WERI-Rb-1 (cell line): ENCODE measurements around the gene SCAI.

ENCODE experiments used
- DNase-seq: peaks from one replicate; pipeline ENCODE4 v3.0.0-alpha.2; 2020
- H3K27ac ChIP-seq: fragments of 250-450 bp; sonication (Bioruptor Pico); 2 replicates; pipeline ENCODE4 v1.5.1; 2020; ENCODE audit warnings: mild to moderate bottlenecking, moderate library complexity
- H3K27me3 ChIP-seq: fragments of 250-450 bp; sonication (Bioruptor Pico); 2 replicates; pipeline ENCODE4 v1.5.1; 2021; ENCODE audit warnings: mild to moderate bottlenecking, low read depth, moderate library complexity; ENCODE audit not compliant: insufficient read depth, severe bottlenecking
- H3K36me3 ChIP-seq: fragments of 250-450 bp; sonication (Bioruptor Pico); 2 replicates; pipeline ENCODE4 v1.5.1; 2020; ENCODE audit warnings: mild to moderate bottlenecking, moderate library complexity
- H3K4me3 ChIP-seq: 2 replicates; pipeline ENCODE4 v1.5.1; 2011; ENCODE audit warnings: low read depth, mild to moderate bottlenecking, control low read depth, low read length
- H3K9me3 ChIP-seq: fragments of 250-450 bp; sonication (Bioruptor Pico); 2 replicates; pipeline ENCODE4 v1.5.1; 2021; ENCODE audit warnings: mild to moderate bottlenecking, moderate library complexity; ENCODE audit not compliant: severe bottlenecking
- TF ChIP-seq, protein P1 (sequence below): IDR thresholded peaks from 2 replicates; pipeline ENCODE4 v1.5.1; 2011; ENCODE audit warnings: low read depth, mild to moderate bottlenecking, control low read depth, inconsistent platforms, low read length

The SCAI gene

DNA sequence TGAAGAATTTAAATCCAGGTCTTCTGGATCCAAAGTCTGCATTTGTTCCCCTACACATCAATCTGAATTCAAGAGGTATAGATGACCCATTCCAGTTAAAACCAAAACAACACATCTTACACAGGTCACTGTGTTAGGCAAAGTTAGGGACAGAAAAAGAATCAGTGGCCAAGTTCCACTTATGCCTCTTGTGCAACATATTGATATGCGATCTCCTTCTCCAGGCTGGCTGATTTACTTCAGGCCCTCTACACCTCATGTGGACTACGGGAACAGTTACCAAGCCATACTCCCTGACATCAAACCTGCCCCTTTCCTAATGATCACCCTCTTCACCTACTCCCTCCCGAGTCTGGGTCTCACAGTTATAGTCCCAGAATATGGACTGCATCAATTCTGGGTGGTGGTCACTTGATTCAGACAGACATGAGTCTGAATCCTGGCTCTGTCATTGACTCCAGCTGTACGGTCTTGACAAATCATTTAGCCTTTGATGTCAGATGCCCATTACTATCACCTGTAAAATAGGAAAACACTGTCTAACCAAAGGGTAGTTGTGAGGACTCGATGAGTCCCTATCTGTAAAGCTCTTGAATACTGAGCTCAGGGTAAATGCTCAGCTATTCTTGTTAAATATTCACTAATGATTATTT is 228.4 kb downstream of the SCAI start:
- H3K4me3 ChIP-seq: no peak overlapping the region
- H3K27me3 ChIP-seq: no peaks in the 10 kb centered on the region
- H3K9me3 ChIP-seq: no peaks in the 10 kb centered on the region
- peaks cover 17% of the 10 kb centered on the region for H3K36me3 ChIP-seq
- TF ChIP-seq, protein P1, sequence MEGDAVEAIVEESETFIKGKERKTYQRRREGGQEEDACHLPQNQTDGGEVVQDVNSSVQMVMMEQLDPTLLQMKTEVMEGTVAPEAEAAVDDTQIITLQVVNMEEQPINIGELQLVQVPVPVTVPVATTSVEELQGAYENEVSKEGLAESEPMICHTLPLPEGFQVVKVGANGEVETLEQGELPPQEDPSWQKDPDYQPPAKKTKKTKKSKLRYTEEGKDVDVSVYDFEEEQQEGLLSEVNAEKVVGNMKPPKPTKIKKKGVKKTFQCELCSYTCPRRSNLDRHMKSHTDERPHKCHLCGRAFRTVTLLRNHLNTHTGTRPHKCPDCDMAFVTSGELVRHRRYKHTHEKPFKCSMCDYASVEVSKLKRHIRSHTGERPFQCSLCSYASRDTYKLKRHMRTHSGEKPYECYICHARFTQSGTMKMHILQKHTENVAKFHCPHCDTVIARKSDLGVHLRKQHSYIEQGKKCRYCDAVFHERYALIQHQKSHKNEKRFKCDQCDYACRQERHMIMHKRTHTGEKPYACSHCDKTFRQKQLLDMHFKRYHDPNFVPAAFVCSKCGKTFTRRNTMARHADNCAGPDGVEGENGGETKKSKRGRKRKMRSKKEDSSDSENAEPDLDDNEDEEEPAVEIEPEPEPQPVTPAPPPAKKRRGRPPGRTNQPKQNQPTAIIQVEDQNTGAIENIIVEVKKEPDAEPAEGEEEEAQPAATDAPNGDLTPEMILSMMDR: no peak
- H3K27ac ChIP-seq: no peak overlapping the region
- DNase-seq: no peak

DNA sequence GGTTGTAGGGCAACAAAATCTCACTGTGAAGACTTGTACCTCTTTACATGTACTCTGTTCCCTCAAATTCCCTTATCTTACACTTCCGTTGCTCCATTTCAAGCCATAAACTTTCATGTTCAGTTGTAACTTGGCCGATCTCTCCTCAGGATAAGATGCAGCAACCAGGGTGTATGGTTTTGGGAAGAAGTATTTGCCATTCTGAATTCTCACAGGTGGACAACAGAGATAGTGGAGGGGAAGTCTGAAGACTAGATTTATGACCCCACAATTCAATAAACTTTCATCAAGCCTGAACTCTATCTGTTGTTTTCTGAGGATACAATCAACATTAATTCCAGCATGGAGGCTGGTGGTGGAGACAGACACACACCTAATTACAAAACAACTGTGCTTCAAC is 229.9 kb downstream of the SCAI start:
- no peak for DNase-seq
- Histone ChIP-seq H3K27me3 (no peaks in the 10 kb centered on the region), H3K27ac (no peak overlapping the region), H3K9me3 (no peaks in the 10 kb centered on the region), H3K4me3 (no peak overlapping the region), H3K36me3 (peaks cover 15% of the 10 kb centered on the region)
- TF ChIP-seq, protein P1: no peak

DNA sequence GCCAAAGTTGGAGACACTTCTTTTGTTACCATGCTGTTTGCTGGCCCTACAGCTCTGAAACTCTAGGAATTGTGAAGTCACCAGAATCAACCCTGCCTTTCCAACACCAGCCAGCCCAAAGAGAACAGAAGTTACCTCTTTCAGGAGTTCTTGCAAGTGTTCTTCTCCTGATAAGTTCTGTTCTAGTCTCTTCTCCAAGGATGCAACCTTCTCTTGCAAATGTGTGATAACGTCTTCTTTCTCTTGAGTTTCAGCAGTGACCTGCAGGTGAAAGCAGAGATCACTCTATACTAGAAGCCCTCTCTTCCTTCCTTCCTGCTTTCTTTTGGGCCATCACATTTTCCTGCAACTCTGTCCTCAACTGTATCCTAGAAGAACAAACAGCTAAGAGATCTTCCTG is 231.6 kb downstream of the SCAI start:
- H3K27me3 ChIP-seq: no peaks in the 10 kb centered on the region
- no peaks in the 10 kb centered on the region for H3K9me3 ChIP-seq
- no peak overlapping the region for H3K4me3 ChIP-seq
- TF ChIP-seq, protein P1: no peak
- peaks cover 23% of the 10 kb centered on the region for H3K36me3 ChIP-seq
- no peak for DNase-seq
- H3K27ac ChIP-seq: no peak overlapping the region; the same call in 1 of the 2 replicates

DNA sequence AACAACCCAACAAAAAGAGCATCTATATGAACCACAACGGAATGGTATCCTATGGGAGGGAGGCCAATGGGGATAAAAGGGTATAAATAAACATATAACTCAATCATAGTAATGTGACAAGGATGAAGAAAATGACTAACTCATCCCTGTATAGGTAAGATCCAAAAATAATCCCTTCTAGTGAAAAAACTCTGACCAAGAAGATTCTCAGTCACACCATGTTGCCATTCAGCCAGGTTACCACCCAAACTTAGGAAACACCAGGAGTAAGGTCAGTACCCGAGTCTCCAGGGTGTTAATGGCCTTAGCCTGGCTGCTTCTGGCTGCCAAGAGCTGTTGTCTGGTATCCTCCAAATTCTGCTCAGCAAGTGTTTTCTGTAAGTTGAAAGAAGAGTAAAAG is 235.2 kb downstream of the SCAI start:
- no peak for DNase-seq
- H3K9me3 ChIP-seq: no peaks in the 10 kb centered on the region
- H3K27ac ChIP-seq: no peak overlapping the region
- TF ChIP-seq, protein P1: no peak
- H3K4me3 ChIP-seq: no peak overlapping the region
- no peaks in the 10 kb centered on the region for H3K27me3 ChIP-seq
- H3K36me3 ChIP-seq: peaks cover 23% of the 10 kb centered on the region

DNA sequence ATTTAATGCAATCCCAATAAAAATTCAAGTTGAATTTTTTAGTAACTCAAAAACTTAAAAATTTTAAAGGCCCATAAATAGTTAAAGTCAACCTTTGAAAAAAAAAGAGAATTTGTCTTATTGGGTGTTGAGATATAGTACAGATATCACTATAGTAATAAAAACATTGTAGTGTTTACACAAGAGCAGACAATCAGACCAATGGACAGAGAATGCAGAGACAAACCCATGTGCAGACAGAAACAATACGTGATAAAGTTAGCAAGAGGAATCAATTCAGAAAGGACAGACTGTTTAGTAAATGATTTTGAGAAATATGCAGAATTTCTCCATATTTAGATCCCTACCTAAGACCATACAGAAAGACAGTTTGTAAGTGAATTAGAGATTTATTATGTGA is 236.4 kb downstream of the SCAI start:
- peaks cover 23% of the 10 kb centered on the region for H3K36me3 ChIP-seq
- TF ChIP-seq, protein P1: no peak
- no peak overlapping the region for H3K27ac ChIP-seq
- no peak for DNase-seq
- H3K27me3 ChIP-seq: no peaks in the 10 kb centered on the region
- H3K9me3 ChIP-seq: no peaks in the 10 kb centered on the region
- no peak overlapping the region for H3K4me3 ChIP-seq

DNA sequence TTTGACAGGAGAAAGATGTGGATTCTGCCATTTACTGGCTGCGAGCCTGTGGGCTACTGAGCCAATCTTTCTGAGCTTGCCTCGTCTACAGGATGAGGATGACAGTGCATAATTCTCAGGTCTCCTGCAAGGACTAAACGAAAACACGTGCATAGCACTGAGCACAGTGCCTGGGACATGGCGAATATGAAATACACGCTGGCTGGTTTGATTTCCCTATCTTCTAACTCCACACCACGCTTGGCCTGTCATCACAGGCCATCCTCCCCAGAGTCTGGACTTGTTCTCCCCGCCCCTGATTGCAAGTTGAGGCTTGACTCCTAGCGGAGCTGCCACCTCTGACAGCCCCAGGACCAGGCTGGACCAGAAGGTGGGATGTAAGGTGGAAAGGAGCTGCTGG is 243.5 kb downstream of the SCAI start:
- no peak overlapping the region for H3K4me3 ChIP-seq
- H3K9me3 ChIP-seq: peaks cover 2% of the 10 kb centered on the region
- H3K36me3 ChIP-seq: peaks cover 18% of the 10 kb centered on the region
- no peak overlapping the region for H3K27ac ChIP-seq
- H3K27me3 ChIP-seq: no peaks in the 10 kb centered on the region
- no peak for DNase-seq
- TF ChIP-seq, protein P1: no peak
